GM18498 (cell line): ENCODE data around the gene CAMKMT.

ENCODE experiments used
- ATAC-seq: cut with Tn5 transposase; IDR thresholded peaks from one replicate; pipeline ENCODE4 v1.9.1; 2021; ENCODE audit warnings: mild to moderate bottlenecking, moderate library complexity; ENCODE audit not compliant: unreplicated experiment

CAMKMT gene

GRCh38 chr2:44817673-44818335, 456.1 kb downstream of the CAMKMT start:
- no peak for ATAC-seq

DNA sequence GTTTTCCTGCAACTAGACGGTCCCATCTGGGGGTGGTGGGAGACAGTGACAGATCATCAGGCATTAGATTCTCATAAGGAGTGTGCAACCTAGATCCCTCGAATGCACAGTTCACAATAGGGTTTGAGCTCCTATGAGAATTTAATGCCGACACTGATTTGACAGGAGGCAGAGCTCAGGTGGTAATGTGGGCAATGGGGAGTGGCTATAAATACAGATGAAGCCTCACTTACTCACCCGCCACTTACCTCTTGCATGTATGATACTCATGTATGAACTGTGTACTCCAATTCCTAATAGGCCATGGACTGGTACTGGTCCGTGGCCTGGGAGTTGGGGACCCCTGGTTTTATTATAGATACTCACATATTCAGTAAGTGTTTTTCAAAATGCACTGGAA, 457.3 kb downstream of the CAMKMT start:
- no peak for ATAC-seq

DNA sequence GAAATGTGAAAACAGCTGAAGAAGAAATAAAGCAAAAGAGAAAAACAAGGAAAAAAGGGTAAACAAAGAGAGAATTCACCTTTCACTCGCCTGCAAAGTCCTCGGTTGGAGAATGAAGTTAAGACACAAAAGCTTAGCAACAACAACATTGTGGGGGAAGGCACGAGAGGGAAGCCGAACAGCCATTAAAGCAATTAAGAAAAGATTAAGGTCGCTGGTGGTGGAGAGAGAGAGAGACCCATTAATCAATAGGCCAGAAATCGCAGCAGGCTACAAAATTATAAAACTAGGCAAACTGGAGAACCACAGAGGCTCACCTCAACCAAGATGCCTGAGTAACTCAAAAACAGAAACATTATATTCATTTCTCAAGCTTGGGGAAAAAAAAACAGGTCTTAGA, 459.8 kb downstream of the CAMKMT start:
- no peak for ATAC-seq

DNA sequence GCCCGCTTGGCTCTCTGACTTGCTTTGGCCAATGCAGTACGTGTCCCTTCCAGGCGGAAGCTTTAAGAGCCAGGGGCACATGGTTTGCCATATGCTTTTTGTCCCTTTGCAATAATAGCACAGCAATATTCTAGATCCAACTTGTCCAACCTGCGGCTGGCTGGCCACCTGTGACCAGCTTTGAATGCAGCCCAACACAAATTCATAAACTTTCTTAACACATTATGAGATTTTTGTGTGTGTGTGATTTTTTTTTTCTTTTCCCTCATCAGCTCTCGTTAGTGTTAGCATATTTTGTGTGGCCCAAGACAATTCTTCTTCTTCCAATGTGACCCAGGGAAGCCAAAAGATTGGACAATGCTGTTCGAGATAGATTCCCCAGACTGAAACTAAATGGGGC, 460.4 kb downstream of the CAMKMT start:
- ATAC-seq: no peak
